ENCODE data around the gene ADPRS. TPM values are rescaled to one million over a fixed set of nuclear protein-coding genes. Genes with fewer than 3 reads are reported as not detected.

ADPRS gene
- total and polyA plus RNA-seq, 9 of the 15 experiments (the other 6 are each of a cell fraction or from before 2014, with no cell fraction given), result 5.9 to 40.0 (median 27.4) TPM

DNA sequence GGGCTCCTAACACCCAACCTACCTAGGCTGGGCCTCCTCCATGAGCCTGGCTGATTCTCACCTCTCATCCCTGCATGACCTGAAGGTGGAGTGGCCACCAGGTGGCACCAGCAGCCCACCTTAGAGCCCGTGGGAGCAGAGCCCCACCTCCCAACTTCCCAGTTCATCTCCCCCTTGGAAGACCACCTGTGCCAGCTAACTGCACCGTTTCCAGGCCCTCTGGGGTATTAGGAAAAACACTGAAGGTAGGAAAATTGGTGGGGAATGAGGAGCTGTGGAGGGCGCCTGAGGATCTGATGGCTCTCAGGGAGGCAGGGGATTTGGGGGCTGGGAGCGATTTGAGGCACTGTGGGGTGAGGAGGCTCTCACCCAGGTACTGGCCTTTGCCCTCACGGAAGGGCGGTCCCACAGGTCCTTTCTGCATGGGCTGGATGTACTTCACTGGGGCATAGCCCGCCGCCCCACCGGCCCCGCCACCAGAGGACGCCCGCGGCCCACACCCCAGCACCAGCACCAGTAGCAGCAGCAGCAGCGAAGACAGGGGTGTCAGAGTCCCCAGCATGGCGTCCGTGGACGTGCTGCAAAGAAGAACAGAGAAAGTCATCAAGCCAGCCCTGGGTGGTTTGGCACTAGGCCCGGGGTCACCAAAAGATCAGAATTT lies 11.1 kb downstream of the ADPRS start (continued):
- no peak for TF ChIP-seq TCF7L2 (IDR thresholded peaks at IDR 0.05; ENCODE audit: low read depth, low read length)
- TF ChIP-seq NFYB (IDR thresholded peaks at IDR 0.05; ENCODE audit: extremely low read depth, insufficient read length), result no peak
- TF ChIP-seq SLC30A9 (CRISPR knock-in tag; IDR thresholded peaks at IDR 0.05), result no peak
- TF ChIP-seq SFPQ (IDR thresholded peaks at IDR 0.05; ENCODE audit: low read depth, low read length), result no peak
- no peak for TF ChIP-seq FOXP4 (CRISPR knock-in tag; IDR thresholded peaks at IDR 0.05; ENCODE audit: borderline replicate concordance)
- no peak for TF ChIP-seq SNIP1 (IDR thresholded peaks at IDR 0.05; ENCODE audit: low read depth)
- no peak for TF ChIP-seq CBX8 (IDR thresholded peaks at IDR 0.05; ENCODE audit: borderline replicate concordance, extremely low read depth, low read depth, low read length, poor library complexity, severe bottlenecking)
- TF ChIP-seq MBD1 (CRISPR knock-in tag; IDR thresholded peaks at IDR 0.05), result no peak
- no peak for TF ChIP-seq THAP7 (CRISPR knock-in tag; IDR thresholded peaks at IDR 0.05)
- peak; percentile 95 for TF ChIP-seq RAD21 (CRISPR knock-in tag; conservative IDR thresholded peaks at IDR 0.05 in 1 of 2, IDR thresholded peaks at IDR 0.05 in 1 of 2)
- no peak for TF ChIP-seq ZBED1 (IDR thresholded peaks at IDR 0.05)
- TF ChIP-seq NELFE (IDR thresholded peaks at IDR 0.05; ENCODE audit: insufficient read depth, insufficient read length), result no peak
- no peak for TF ChIP-seq IRF2 (CRISPR knock-in tag; IDR thresholded peaks at IDR 0.05)
- TF ChIP-seq ZNF253 (CRISPR knock-in tag; conservative IDR thresholded peaks at IDR 0.05), result no peak
- 0 out of 4 replicates have a peak, but pooled peaks of 1 of the 2 experiments have one; percentile 56 for TF ChIP-seq MLLT1 (IDR thresholded peaks at IDR 0.05)
- no peak for TF ChIP-seq SRSF7 (optimal IDR thresholded peaks at IDR 0.05; ENCODE audit: low read depth, low read length)
- TF ChIP-seq, protein P1, sequence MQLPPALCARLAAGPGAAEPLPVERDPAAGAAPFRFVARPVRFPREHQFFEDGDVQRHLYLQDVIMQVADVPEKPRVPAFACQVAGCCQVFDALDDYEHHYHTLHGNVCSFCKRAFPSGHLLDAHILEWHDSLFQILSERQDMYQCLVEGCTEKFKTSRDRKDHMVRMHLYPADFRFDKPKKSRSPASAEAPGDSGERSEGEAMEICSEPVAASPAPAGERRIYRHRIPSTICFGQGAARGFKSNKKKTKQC (CRISPR knock-in tag; IDR thresholded peaks at IDR 0.05), result peak; percentile 19; the same call in 1 of the 2 replicates
- TF ChIP-seq HNRNPUL1 (IDR thresholded peaks at IDR 0.05; ENCODE audit: low read length), result no peak
